Thoracic aorta (tissue), 2 donors: Measurements from ENCODE around the gene DIS3L2. TPM values are rescaled to one million over a fixed set of nuclear protein-coding genes. Genes with fewer than 3 reads are reported as not detected.

Source experiments
- ATAC-seq: fragments of 150-250 bp; one replicate; pipeline ENCODE4 v1.8.0; 2017; ENCODE audit warnings: low read depth; ENCODE audit not compliant: insufficient number of reproducible peaks, low FRiP score
- DNase-seq: peaks from one replicate; pipeline ENCODE4 v3.0.0-alpha.2; 2020; ENCODE audit warnings: low spot score
- H3K27ac ChIP-seq, 2 donors: fragments of 200-600 bp; sonication (generic); 1 replicate in 1 of 2; 2 replicates in 1 of 2; pipeline ENCODE4 v1.5.1; 2016; ENCODE audit warnings: mild to moderate bottlenecking in 2 of 2, moderate library complexity in 2 of 2
- H3K27me3 ChIP-seq: fragments of 200-600 bp; sonication (generic); replicated peaks from 2 replicates; pipeline ENCODE4 v1.6.0; 2016; ENCODE audit warnings: mild to moderate bottlenecking; ENCODE audit not compliant: insufficient read depth
- H3K36me3 ChIP-seq: fragments of 200-600 bp; sonication (generic); one replicate; pipeline ENCODE4 v1.5.1; 2016
- H3K4me1 ChIP-seq, 2 donors: fragments of 200-600 bp; sonication (generic); 1 replicate in 1 of 2; 2 replicates in 1 of 2; pipeline versions ENCODE4 v1.5.1 to v1.6.0; 2016; ENCODE audit warnings: low read depth in 2 of 2, mild to moderate bottlenecking in 1 of 2; ENCODE audit not compliant: control insufficient read depth in 1 of 2
- H3K4me3 ChIP-seq: fragments of 200-600 bp; sonication (generic); 2 replicates; pipeline ENCODE4 v1.5.1; 2016; ENCODE audit warnings: mild to moderate bottlenecking
- H3K9me3 ChIP-seq: fragments of 200-600 bp; sonication (generic); 2 replicates; pipeline ENCODE4 v1.5.1; 2016
- CTCF ChIP-seq: fragments of 200-600 bp; sonication (generic); IDR thresholded peaks from one replicate; pipeline ENCODE4 v1.5.1; 2019; ENCODE audit warnings: antibody characterized with exemption
- total RNA-seq, 2 donors: library from RNA; depleted of rRNA; stranded (reverse); fragments of >200 nt; gene quantifications; one replicate each; pipeline versions ENCODE4 v1.1.0 to v1.2.3, GENCODE V29; 2016

Gene DIS3L2
- total RNA-seq, 2 donors from 2014 or later, result 26.4 to 32.5 TPM

- Histone ChIP-seq H3K36me3 (no peaks in the 10 kb centered on the region), H3K9me3 (no peaks in the 10 kb centered on the region), H3K27me3 (no peaks in the 10 kb centered on the region), H3K27ac (no peak overlapping the region), H3K4me3 (no peak overlapping the region), H3K4me1 (no peaks in the 10 kb centered on the region)
- no peak for DNase-seq
- no peak for TF ChIP-seq CTCF
- no peak for ATAC-seq
These were observed 42.0 kb upstream of the DIS3L2 start for GRCh38 chr2:231919341-231920035.

GRCh38 chr2:231920366-231920765, 41.1 kb upstream of the DIS3L2 start:
- no peak for TF ChIP-seq CTCF
- Histone ChIP-seq H3K27me3 (no peaks in the 10 kb centered on the region), H3K4me1 (peaks cover 0 to under 1% of the 10 kb centered on the region in 2 donors), H3K36me3 (no peaks in the 10 kb centered on the region), H3K9me3 (no peaks in the 10 kb centered on the region), H3K27ac (no peak overlapping the region), H3K4me3 (no peak overlapping the region)
- DNase-seq (no peak), ATAC-seq (no peak)

GRCh38 chr2:231920795-231921194, 40.7 kb upstream of the DIS3L2 start:
- Histone ChIP-seq H3K36me3 (no peaks in the 10 kb centered on the region), H3K4me1 (peaks cover 4 to 5% of the 10 kb centered on the region in 2 donors), H3K4me3 (no peak overlapping the region), H3K9me3 (no peaks in the 10 kb centered on the region), H3K27ac (no peak overlapping the region), H3K27me3 (no peaks in the 10 kb centered on the region)
- no peak for DNase-seq
- ATAC-seq, result no peak
- no peak for TF ChIP-seq CTCF

GRCh38 chr2:231922311-231923009, 39.1 kb upstream of the DIS3L2 start:
- TF ChIP-seq CTCF, result no peak
- ATAC-seq, result no peak
- H3K9me3 ChIP-seq, result no peaks in the 10 kb centered on the region
- H3K4me3 ChIP-seq, result no peak overlapping the region
- H3K27ac ChIP-seq, result no peak overlapping the region
- no peak for DNase-seq
- peaks cover 12 to 18% of the 10 kb centered on the region in 2 donors for H3K4me1 ChIP-seq
- no peaks in the 10 kb centered on the region for H3K27me3 ChIP-seq
- no peaks in the 10 kb centered on the region for H3K36me3 ChIP-seq

GRCh38 chr2:231923010-231923344, 38.5 kb upstream of the DIS3L2 start:
- peaks cover 12 to 18% of the 10 kb centered on the region in 2 donors for H3K4me1 ChIP-seq
- no peak for DNase-seq
- H3K4me3 ChIP-seq, result no peak overlapping the region
- TF ChIP-seq CTCF, result no peak
- no peak for ATAC-seq
- no peaks in the 10 kb centered on the region for H3K9me3 ChIP-seq
- no peaks in the 10 kb centered on the region for H3K36me3 ChIP-seq
- H3K27ac ChIP-seq, result no peak overlapping the region
- no peaks in the 10 kb centered on the region for H3K27me3 ChIP-seq
